LNCaP clone FGC (cell line): Measurements from ENCODE around the gene SLC51A.

Experiments
- DNase-seq: peaks from one replicate; pipeline ENCODE4 v3.0.0-alpha.2; 2011; ENCODE audit warnings: low read depth
- H3K4me3 ChIP-seq: 2 replicates; pipeline ENCODE4 v1.5.1; 2011; ENCODE audit warnings: mild to moderate bottlenecking, low read depth, low read length, control low read depth
- TF ChIP-seq, protein P1 (sequence below): IDR thresholded peaks from 2 replicates; pipeline ENCODE4 v1.5.1; 2012; ENCODE audit warnings: mild to moderate bottlenecking; ENCODE audit not compliant: control insufficient read depth, insufficient read depth; ENCODE audit errors: extremely low read depth

SLC51A gene

GRCh38 chr3:196219194-196219969, 3.0 kb downstream of the SLC51A start:
- H3K4me3 ChIP-seq: no peak overlapping the region
- DNase-seq: no peak
- TF ChIP-seq, protein P1, sequence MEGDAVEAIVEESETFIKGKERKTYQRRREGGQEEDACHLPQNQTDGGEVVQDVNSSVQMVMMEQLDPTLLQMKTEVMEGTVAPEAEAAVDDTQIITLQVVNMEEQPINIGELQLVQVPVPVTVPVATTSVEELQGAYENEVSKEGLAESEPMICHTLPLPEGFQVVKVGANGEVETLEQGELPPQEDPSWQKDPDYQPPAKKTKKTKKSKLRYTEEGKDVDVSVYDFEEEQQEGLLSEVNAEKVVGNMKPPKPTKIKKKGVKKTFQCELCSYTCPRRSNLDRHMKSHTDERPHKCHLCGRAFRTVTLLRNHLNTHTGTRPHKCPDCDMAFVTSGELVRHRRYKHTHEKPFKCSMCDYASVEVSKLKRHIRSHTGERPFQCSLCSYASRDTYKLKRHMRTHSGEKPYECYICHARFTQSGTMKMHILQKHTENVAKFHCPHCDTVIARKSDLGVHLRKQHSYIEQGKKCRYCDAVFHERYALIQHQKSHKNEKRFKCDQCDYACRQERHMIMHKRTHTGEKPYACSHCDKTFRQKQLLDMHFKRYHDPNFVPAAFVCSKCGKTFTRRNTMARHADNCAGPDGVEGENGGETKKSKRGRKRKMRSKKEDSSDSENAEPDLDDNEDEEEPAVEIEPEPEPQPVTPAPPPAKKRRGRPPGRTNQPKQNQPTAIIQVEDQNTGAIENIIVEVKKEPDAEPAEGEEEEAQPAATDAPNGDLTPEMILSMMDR: no peak

DNA sequence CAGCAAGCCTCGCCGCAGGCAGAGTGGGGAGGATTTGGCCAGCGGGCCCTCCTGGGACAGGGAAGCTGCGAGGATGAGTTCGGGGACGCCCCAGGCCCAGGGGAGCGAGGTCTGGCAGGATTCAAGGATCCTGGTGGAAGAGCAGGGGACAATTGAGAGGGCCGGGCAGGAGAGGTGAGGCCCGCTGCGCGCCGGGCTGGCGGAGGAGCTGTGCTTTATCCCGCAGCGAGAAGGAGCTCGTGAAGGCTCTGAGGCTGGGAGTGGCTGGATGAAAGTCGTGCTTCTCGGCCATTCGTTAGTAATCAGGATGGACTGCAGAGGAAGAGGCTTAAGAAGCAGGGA, 3.6 kb downstream of the SLC51A start:
- DNase-seq: no peak
- TF ChIP-seq, protein P1: no peak
- H3K4me3 ChIP-seq: no peak overlapping the region

DNA sequence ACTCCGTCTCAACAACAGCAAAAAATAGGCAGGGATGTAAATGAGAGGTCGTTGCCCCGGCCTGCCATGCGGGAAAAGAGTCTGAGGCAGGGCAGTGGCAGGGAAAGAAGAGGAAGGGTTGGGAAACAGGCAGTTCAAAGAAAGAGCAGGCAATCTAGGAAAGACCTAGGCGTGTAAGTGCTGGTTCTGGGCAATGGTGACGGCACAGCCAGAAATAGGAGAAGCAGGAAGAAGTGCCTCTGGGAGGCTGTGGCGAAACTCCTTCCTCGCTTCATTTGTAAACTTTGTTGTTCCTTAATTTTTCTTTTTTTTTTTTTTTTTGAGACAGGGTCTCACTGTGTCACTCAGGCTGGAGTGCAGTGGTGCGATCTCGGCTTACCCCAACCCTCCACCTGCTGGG, 4.3 kb downstream of the SLC51A start:
- no peak for DNase-seq
- no peak overlapping the region for H3K4me3 ChIP-seq

GRCh38 chr3:196220991-196221390, 4.7 kb downstream of the SLC51A start:
- no peak overlapping the region for H3K4me3 ChIP-seq
- no peak for DNase-seq
- TF ChIP-seq, protein P1: no peak

More for the DNA sequence above, 4.3 kb downstream of the SLC51A start:
- TF ChIP-seq, protein P1: no peak

GRCh38 chr3:196222876-196223595, 6.7 kb downstream of the SLC51A start:
- TF ChIP-seq, protein P1: no peak
- no peak overlapping the region for H3K4me3 ChIP-seq
- no peak for DNase-seq

- TF ChIP-seq, protein P1: no peak
- DNase-seq: no peak
- no peak overlapping the region for H3K4me3 ChIP-seq
Measured at GRCh38 chr3:196225086-196225485, 8.8 kb downstream of the SLC51A start.

- DNase-seq: no peak
- no peak overlapping the region for H3K4me3 ChIP-seq
- TF ChIP-seq, protein P1: no peak
Measured at GRCh38 chr3:196225763-196226364, 9.5 kb downstream of the SLC51A start.
